RWPE2 (cell line): ENCODE results near the gene ADAMTSL1.

ENCODE experiments used
- ATAC-seq: fragments of 200-7000 bp; cut with Tn5 transposase; 3 replicates; pipeline ENCODE4 v1.9.1; 2021; ENCODE audit warnings: low read depth
- DNase-seq: peaks from one replicate; pipeline ENCODE4 v3.0.0-alpha.2; 2020; ENCODE audit warnings: low spot score
- H3K27ac ChIP-seq: fragments of 450-650 bp; 2 replicates; pipeline ENCODE4 v1.5.1; 2017; ENCODE audit warnings: mild to moderate bottlenecking; ENCODE audit not compliant: poor library complexity, severe bottlenecking
- H3K27me3 ChIP-seq: fragments of 250-450 bp; sonication (Bioruptor Pico); 2 replicates; pipeline ENCODE4 v1.5.1; 2021; ENCODE audit warnings: mild to moderate bottlenecking, moderate library complexity; ENCODE audit not compliant: insufficient read depth, poor library complexity, severe bottlenecking
- H3K36me3 ChIP-seq: fragments of 250-450 bp; sonication (Bioruptor Pico); 2 replicates; pipeline ENCODE4 v1.5.1; 2020; ENCODE audit warnings: low read depth, mild to moderate bottlenecking, moderate library complexity
- H3K4me1 ChIP-seq: fragments of 250-450 bp; sonication (Bioruptor Pico); 2 replicates; pipeline ENCODE4 v1.5.1; 2021; ENCODE audit warnings: mild to moderate bottlenecking, moderate library complexity; ENCODE audit not compliant: insufficient read depth, poor library complexity, severe bottlenecking
- H3K4me3 ChIP-seq: fragments of 250-450 bp; sonication (Bioruptor Pico); 2 replicates; pipeline ENCODE4 v1.5.1; 2021; ENCODE audit warnings: mild to moderate bottlenecking, moderate library complexity; ENCODE audit not compliant: severe bottlenecking
- H3K9me3 ChIP-seq: fragments of 250-450 bp; sonication (Bioruptor Pico); 2 replicates; pipeline ENCODE4 v1.5.1; 2021; ENCODE audit warnings: mild to moderate bottlenecking, moderate library complexity; ENCODE audit not compliant: severe bottlenecking
- TF ChIP-seq, protein P1 (sequence below): fragments of 450-650 bp; IDR thresholded peaks from one replicate; pipeline ENCODE4 v1.5.1; 2017; ENCODE audit warnings: mild to moderate bottlenecking, moderate library complexity; ENCODE audit not compliant: poor library complexity, severe bottlenecking

The ADAMTSL1 gene

DNA sequence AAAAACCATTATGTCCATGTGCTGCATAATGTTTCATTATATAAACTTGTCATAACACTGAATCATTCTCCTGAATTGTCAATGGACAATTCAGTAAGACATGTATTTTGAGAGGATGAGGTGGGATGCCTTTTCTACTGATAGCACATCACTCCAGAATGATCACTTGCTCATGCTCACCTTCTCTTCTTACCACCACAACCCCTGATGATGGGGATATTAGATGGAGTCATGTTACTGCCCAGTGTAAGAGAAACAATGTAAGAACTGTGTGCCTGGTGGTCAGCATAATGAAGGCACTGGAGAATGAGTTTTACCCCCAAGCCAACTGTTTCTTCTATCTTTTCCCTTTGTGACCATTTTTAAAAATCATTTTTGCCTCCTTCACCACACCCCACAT, 198.8 kb downstream of the ADAMTSL1 start:
- no peak for ATAC-seq
- Histone ChIP-seq H3K9me3 (no peaks in the 10 kb centered on the region), H3K4me3 (no peak overlapping the region), H3K4me1 (peaks cover 2% of the 10 kb centered on the region), H3K27me3 (no peaks in the 10 kb centered on the region), H3K27ac (no peak overlapping the region), H3K36me3 (no peaks in the 10 kb centered on the region)
- TF ChIP-seq, protein P1, sequence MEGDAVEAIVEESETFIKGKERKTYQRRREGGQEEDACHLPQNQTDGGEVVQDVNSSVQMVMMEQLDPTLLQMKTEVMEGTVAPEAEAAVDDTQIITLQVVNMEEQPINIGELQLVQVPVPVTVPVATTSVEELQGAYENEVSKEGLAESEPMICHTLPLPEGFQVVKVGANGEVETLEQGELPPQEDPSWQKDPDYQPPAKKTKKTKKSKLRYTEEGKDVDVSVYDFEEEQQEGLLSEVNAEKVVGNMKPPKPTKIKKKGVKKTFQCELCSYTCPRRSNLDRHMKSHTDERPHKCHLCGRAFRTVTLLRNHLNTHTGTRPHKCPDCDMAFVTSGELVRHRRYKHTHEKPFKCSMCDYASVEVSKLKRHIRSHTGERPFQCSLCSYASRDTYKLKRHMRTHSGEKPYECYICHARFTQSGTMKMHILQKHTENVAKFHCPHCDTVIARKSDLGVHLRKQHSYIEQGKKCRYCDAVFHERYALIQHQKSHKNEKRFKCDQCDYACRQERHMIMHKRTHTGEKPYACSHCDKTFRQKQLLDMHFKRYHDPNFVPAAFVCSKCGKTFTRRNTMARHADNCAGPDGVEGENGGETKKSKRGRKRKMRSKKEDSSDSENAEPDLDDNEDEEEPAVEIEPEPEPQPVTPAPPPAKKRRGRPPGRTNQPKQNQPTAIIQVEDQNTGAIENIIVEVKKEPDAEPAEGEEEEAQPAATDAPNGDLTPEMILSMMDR, result no peak
- DNase-seq, result no peak

DNA sequence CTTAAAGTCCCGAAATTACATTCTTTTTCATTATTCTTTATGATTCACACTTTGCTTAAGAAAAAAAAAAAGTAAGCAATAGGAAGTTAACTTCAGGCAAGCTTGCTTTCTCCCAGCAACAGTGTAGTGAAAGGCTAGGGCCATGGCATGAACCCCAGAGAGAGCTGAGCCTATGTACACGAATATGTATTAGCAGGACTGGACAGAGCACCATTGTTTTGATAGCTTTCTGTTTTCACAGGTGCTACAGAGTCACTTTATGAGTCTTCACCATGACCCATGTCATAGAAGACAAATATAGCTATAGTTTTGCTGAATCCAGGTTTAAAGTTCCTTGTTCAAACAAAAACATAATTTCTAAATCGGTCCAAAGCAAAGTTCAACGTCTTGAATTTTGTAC, 199.2 kb downstream of the ADAMTSL1 start:
- DNase-seq (no peak), ATAC-seq (no peak; the same call in 2 of the 3 replicates)
- Histone ChIP-seq H3K4me1 (no peaks in the 10 kb centered on the region), H3K27ac (no peak overlapping the region), H3K36me3 (no peaks in the 10 kb centered on the region), H3K4me3 (no peak overlapping the region), H3K9me3 (no peaks in the 10 kb centered on the region), H3K27me3 (no peaks in the 10 kb centered on the region)
- TF ChIP-seq, protein P1, result no peak

DNA sequence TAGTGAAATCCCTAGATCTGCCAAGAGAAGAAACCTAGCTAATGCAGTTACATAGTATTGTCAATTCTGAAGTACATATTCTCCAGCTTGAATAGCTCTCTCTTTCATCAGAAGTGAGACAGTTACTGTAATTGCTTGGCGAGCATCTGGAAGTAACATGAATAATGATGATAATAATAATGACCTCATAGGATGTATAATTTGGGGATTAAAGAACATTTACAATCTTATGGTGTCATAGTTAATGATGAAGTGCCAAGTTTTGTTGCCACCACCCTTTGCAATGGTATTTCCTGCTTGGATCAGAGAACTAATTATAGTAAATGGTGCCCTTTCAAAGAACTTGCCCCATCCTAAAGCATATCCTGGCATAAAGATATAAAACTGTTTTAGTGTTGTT, 201.4 kb downstream of the ADAMTSL1 start:
- Histone ChIP-seq H3K4me1 (no peaks in the 10 kb centered on the region), H3K36me3 (no peaks in the 10 kb centered on the region), H3K4me3 (no peak overlapping the region), H3K27ac (no peak overlapping the region), H3K27me3 (no peaks in the 10 kb centered on the region), H3K9me3 (no peaks in the 10 kb centered on the region)
- DNase-seq (no peak), ATAC-seq (no peak)
- TF ChIP-seq, protein P1, result no peak

DNA sequence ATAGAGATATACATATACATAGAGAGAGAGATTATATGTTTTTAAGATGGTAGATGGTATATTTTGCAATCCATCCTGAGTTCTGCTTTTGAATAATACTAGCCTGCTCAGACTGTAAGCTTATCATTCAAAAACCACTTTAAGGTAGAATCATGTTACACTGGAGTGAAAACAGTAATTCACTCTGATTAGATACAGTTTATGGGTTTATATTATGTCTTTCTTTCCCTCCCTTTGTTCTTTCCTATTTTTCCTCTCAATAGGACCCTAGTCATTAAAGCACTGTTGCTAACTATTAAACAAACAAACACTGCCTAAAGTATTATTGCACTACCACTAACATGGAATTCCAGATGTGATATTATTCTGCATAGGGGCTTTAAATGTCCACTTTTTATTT, 202.0 kb downstream of the ADAMTSL1 start:
- Histone ChIP-seq H3K36me3 (no peaks in the 10 kb centered on the region), H3K9me3 (no peaks in the 10 kb centered on the region), H3K27me3 (no peaks in the 10 kb centered on the region), H3K27ac (no peak overlapping the region), H3K4me3 (no peak overlapping the region), H3K4me1 (no peaks in the 10 kb centered on the region)
- TF ChIP-seq, protein P1, result no peak
- no peak for ATAC-seq
- no peak for DNase-seq

DNA sequence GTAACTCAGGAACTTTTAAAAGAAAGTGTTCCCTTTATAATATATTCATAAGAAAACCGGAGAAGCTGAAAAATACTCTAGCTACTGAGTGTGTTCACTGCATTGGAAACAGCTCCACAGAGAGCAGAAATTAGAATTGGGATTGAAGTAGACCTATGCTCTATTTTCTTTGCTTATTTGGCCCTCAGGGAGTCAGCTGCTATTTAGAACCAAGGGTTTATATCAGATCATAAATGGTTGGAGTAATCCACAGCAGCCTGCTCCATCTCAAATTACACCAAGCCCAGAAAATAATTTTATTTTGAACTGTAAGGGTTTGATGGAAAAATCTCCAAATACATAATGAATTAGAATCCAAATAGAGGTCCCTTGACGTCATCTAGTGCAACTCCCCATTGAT, 202.6 kb downstream of the ADAMTSL1 start:
- no peak overlapping the region for H3K4me3 ChIP-seq
- H3K4me1 ChIP-seq, result no peaks in the 10 kb centered on the region
- DNase-seq (no peak), ATAC-seq (no peak)
- no peaks in the 10 kb centered on the region for H3K27me3 ChIP-seq
- TF ChIP-seq, protein P1, result no peak
- no peaks in the 10 kb centered on the region for H3K36me3 ChIP-seq
- H3K27ac ChIP-seq, result no peak overlapping the region
- H3K9me3 ChIP-seq, result no peaks in the 10 kb centered on the region
